Measurements from ENCODE around the gene GARIN5B. TPM values are rescaled to one million over a fixed set of nuclear protein-coding genes. Genes with fewer than 3 reads are reported as not detected.
"Not testable (repeated sequence)": the region's sequence is repeated elsewhere in the genome, so short reads cannot be mapped to it uniquely, and the experiment has no call there.

The GARIN5B gene
- total RNA-seq, 4 donors from 2014 or later, result not detected

GRCh38 chr19:55407550-55407799 is 44.4 kb upstream of the GARIN5B start, which contains the start of gene UBE2S:
UBE2S (minus strand) TSS chr19:55407788; CDS start chr19:55407589, 199 bp downstream.
- WGBS, 2 donors, result no CpG with 5 or more reads among the region's 36 CpGs
- TF ChIP-seq POLR2A (IDR thresholded peaks at IDR 0.05), result peak in 3 of 4 donors; percentile 22 to 98 (median 92)
- peak in 1 of 6 experiments; percentile 9 for TF ChIP-seq CTCF (IDR thresholded peaks at IDR 0.05)
- intact Hi-C loops (cut with DNase I); H3K9me3 ChIP-seq; DNase-seq; H3K27me3 ChIP-seq: not testable (repeated sequence)
- Histone ChIP-seq H3K4me3 (peak within 1 kb of the TSS; percentile 85 to 100 (median 96)), H3K36me3 (peaks cover 12 to 37% (median 16%) of the 10 kb centered on the region in 3 donors), H3K4me1 (peaks cover 21 to 55% (median 26%) of the 10 kb centered on the region in 3 donors), H3K27ac (peak within 1 kb of the TSS; percentile 97 to 99 (median 99))

- DNase-seq, result no peak
- no peaks in the 10 kb centered on the region for H3K27me3 ChIP-seq
- no peaks in the 10 kb centered on the region for H3K9me3 ChIP-seq
- H3K27ac ChIP-seq, result peak overlapping the region; percentile 97 to 99 (median 99)
- H3K4me1 ChIP-seq, result peaks cover 25 to 60% (median 30%) of the 10 kb centered on the region in 3 donors
- no peak for TF ChIP-seq CTCF (IDR thresholded peaks at IDR 0.05)
- TF ChIP-seq POLR2A (IDR thresholded peaks at IDR 0.05), result no peak
- intact Hi-C loops (cut with DNase I), result no loop called here
- WGBS, 2 donors, result 13 to 32% methylated on average over 4 to 19 of the region's 35 CpGs
- H3K36me3 ChIP-seq, result peaks cover 17 to 42% (median 20%) of the 10 kb centered on the region in 3 donors
- peak overlapping the region; percentile 85 to 100 (median 96) for H3K4me3 ChIP-seq
Measured at GRCh38 chr19:55406826-55407549, 43.9 kb upstream of the GARIN5B start.

- no peak for DNase-seq
- peak overlapping the region in 2 of 4 donors; percentile 97 to 99 for H3K27ac ChIP-seq
- no peaks in the 10 kb centered on the region for H3K27me3 ChIP-seq
- intact Hi-C loops (cut with DNase I), result no loop called here
- peaks cover 30 to 67% (median 31%) of the 10 kb centered on the region in 3 donors for H3K4me1 ChIP-seq
- no peaks in the 10 kb centered on the region for H3K9me3 ChIP-seq
- WGBS, 2 donors, result 65 to 70% methylated on average over 14 of the region's 14 CpGs
- TF ChIP-seq POLR2A (IDR thresholded peaks at IDR 0.05) (no peak), CTCF (IDR thresholded peaks at IDR 0.05) (no peak)
- H3K4me3 ChIP-seq, result peak overlapping the region; percentile 85 to 100 (median 96)
- H3K36me3 ChIP-seq, result peaks cover 24 to 49% (median 26%) of the 10 kb centered on the region in 3 donors
Measured at GRCh38 chr19:55406091-55406825, 43.2 kb upstream of the GARIN5B start.

- Histone ChIP-seq H3K9me3 (no peaks in the 10 kb centered on the region), H3K4me1 (peaks cover 31 to 73% (median 34%) of the 10 kb centered on the region in 3 donors), H3K4me3 (no peak overlapping the region), H3K27ac (no peak overlapping the region), H3K36me3 (peaks cover 24 to 55% (median 26%) of the 10 kb centered on the region in 3 donors), H3K27me3 (no peaks in the 10 kb centered on the region)
- intact Hi-C loops (cut with DNase I), result no loop called here
- no peak for DNase-seq
- TF ChIP-seq POLR2A (IDR thresholded peaks at IDR 0.05), result no peak
- TF ChIP-seq CTCF (IDR thresholded peaks at IDR 0.05), result no peak
- 77 to 93% methylated on average over 5 of the region's 5 CpGs for WGBS, 2 donors
Measured at GRCh38 chr19:55405638-55406037, 42.6 kb upstream of the GARIN5B start.

GRCh38 chr19:55402509-55402908 is 39.4 kb upstream of the GARIN5B start:
- 57 to 83% methylated on average over 1 to 2 of the region's 2 CpGs for WGBS, 2 donors
- Histone ChIP-seq H3K36me3 (peaks cover 24 to 63% (median 26%) of the 10 kb centered on the region in 3 donors), H3K27ac (no peak overlapping the region), H3K4me1 (peaks cover 31 to 93% (median 43%) of the 10 kb centered on the region in 3 donors), H3K4me3 (no peak overlapping the region), H3K27me3 (no peaks in the 10 kb centered on the region), H3K9me3 (no peaks in the 10 kb centered on the region)
- TF ChIP-seq CTCF (IDR thresholded peaks at IDR 0.05) (no peak), POLR2A (IDR thresholded peaks at IDR 0.05) (no peak)
- intact Hi-C loops (cut with DNase I), result no loop called here
- no peak for DNase-seq

GRCh38 chr19:55401390-55401789 is 38.3 kb upstream of the GARIN5B start:
- peak overlapping the region in 1 of 4 donors; percentile 81 for H3K27ac ChIP-seq
- peaks cover 23 to 82% (median 38%) of the 10 kb centered on the region in 3 donors for H3K4me1 ChIP-seq
- H3K27me3 ChIP-seq; H3K4me3 ChIP-seq; H3K9me3 ChIP-seq; intact Hi-C loops (cut with DNase I); DNase-seq: not testable (repeated sequence)
- WGBS, 2 donors, result no CpG with 5 or more reads among the region's 28 CpGs
- peaks cover 24 to 63% (median 26%) of the 10 kb centered on the region in 3 donors for H3K36me3 ChIP-seq

Measured in esophagus squamous epithelium (tissue), 5 donors.